HG02840 (cell line): ENCODE data around the gene PUSL1.

ENCODE experiments used
- ATAC-seq: cut with Tn5 transposase; IDR thresholded peaks from one replicate; pipeline ENCODE4 v1.9.1; 2021; ENCODE audit warnings: mild to moderate bottlenecking, moderate library complexity, moderate number of reproducible peaks; ENCODE audit not compliant: unreplicated experiment, low FRiP score

The PUSL1 gene

DNA sequence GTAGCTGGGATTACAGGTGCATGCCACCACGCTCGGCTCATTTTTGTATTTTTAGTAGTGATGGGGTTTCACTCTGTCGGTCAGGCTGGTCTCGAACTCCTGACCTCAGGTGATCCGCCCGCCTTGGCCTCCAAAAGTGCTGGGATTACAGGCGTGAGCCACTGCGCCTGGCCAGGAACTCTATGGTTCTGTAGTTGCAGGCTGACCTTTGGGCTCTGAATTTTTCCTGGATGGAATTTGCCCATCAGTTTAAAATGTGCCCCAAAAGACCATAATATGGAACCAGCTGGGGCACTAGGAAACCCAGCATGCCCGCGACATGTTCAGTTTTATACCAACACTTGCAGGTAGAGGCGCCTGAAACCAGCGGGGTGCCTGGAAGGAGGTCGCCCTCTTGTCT is 29.8 kb upstream of the PUSL1 start:
- no peak for ATAC-seq

DNA sequence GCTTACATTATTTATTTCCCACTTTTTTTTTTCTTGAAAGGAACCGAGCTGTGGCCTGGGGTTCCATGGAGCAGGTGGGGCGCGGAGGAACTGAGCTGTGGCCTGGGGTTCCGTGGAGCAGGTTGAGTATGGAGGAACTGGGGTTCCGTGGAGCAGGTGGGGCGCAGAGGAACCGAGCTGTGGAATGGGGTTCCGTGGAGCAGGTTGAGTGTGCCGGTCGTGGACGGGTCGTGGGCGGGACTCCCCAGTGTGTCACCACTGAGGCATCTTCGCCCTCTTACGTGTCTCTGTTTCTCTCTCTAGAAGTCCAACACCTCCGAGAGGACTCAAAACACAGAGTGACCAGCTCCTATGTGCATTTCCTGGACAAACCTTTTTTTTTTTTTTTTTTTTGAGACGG is 29.4 kb upstream of the PUSL1 start:
- no peak for ATAC-seq

DNA sequence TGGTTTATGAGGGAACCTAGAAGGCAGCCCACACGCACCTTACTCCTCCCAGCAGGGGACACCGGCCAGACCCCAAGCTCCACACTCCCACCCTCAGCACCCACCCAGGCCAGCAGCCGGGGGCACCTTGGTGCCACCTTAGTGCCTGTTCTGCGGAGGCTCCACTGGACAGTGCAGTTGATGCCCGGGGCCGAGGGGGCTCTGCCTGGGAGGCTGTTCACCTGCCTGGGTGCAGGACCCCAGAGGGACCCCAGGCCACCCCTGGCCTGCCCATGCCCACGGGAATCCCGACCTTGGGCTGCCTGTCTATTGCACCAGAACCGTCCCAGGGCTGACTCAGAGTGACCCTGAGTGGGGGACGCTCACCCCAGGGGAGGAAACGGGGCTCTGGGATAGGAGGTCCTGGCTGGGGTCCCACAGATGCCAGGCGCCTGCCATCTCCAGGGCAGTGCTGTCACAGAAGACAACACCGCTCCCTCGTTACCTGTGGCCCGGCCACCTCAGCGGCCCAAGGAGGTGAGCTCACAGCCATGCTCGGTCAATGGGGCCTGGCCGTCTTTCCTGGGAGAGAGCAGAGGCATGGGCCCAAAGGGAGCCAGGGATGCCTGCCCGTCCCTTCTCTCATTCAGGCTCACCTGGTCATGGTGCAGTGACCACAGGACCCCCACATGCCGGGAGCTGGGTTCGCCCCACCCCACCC is 27.5 kb upstream of the PUSL1 start:
- ATAC-seq: no peak

DNA sequence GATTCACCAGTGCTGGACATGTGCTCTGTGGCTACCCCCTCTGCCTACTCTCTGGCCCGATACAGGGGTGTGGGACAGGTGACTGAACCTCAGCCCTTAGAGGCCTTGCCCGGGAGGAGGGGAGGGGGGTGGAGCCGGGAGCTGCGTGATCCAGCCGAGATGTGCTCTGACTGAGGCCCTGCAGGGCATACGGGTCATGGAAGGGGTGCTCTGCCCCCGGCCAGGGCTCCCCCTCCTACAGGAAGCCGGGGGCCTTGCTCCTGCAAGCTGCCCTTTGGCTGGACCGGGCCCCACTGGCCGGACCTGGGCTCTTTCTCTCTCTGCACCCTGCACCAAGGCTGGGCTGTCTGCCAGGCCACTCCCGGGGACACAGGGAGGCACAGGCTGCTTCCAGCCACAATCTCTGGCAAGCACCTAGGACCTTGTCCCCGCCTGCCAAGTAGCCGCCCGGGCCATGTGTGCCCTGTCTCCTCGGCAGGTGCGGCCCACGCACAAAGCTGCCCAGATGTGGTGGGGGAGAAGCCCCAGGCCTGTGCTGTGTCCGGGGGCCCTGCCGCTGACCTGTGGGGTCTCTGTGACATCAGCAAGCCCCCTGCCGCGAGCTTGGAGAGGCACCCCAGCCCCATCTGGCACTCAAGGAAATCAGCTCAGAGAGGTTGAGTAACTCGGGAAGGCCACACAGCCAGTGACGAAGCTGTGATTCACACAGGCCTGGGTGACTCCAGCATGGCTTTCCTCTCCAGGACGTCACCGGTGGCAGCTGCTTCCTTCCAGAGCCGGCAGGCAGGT is 26.7 kb upstream of the PUSL1 start:
- no peak for ATAC-seq

DNA sequence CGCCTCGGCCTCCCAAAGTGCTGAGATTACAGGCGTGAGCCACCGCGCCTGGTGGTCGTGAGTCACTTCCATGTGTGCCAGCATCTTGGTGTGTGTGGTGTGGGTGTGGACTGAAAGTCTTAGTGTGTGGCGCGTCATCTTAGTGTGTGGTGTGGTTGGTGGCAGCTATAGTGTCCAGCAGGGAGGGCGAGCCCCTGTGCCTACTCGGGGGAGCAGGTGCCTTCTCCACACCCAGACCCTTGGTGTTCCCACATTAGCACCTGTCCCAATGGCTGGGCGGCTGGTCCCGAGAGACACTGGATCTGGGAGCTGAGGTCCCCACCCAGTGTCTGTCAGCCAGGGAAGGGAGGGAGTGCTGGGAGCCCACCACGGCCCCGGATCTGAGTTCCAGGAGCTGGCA is 25.4 kb upstream of the PUSL1 start:
- ATAC-seq: no peak

DNA sequence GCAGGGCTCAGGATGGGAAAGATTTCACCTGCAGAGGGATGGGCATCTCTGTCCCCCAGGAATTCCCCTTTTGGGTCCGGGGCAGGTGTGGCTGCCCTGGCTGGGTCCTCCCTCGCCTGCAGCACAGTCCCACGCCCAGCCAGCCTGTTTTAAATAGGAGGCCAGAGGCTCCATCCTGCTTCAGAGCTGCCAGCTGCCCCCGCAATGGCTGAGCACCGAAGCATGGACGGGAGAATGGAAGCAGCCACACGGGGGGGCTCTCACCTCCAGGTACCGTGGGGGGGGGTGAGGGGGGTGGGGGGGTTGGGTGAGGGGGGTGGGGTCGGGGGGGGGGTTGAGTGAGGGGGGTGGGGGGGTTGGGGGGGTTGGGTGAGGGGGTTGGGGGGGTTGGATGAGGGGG is 24.6 kb upstream of the PUSL1 start:
- ATAC-seq: no peak

DNA sequence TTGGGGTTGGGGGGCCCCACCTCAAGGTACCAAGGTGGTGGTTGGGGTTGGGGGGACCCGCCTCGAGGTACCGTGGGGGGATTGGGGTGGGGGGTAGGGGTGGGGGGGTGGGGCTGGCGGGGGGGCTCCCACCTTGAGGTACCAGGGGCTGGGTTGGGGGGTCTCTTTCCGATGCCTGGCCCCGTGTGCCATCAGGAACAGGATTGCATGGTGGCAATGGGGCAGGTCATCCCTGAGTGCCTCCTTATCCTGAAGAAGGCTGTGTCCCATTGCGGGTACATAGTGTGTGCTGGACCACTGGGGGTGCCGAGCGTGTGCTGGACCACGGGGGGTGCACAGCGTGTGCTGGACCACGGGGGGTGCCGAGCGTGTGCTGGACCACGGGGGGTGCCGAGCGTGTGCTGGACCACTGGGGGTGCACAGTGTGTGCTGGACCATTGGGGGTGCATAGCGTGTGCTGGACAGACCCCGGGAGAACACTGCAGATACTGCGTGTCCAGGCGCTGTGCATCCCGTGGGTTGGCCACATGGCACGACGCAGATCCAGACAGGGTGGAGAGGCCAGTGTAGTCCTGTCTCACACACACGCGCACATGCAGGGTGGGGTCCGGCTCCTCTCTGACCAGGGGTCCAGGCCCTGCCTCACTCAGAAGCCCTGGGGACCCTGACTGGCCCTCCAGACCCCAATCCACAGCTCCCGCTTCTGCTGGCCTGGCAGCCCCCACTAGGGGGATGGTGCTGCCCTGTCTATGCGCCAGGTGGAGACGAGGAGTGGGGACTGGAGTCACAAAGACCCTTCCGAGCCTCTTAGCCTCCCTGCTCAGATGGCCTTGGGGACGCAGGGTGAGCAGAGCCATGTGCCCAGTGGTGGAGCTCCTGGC is 23.9 kb upstream of the PUSL1 start:
- no peak for ATAC-seq

DNA sequence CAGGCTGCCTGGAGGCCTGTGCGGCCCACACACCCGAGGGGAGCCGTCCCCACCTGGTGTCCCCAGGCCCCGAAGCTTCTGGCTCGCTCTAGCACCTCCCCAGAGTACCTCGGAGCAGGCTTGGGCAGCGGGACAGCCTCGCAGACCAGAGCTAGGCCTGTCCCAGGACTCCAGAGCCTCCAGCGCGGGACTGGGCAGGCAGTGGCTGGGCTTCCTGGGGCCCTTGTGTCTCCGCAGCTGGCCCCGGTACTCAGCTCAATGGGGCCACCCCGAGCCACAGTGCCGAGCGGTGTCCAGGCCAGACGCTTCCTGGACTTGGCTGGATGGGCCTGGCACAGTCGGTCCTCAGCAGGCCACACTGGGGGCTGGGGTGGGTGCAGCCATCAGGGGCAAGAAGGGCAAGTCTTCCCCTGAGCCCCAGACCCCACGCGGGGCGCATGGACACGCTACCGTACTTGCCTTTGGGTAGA is 23.3 kb upstream of the PUSL1 start:
- no peak for ATAC-seq

DNA sequence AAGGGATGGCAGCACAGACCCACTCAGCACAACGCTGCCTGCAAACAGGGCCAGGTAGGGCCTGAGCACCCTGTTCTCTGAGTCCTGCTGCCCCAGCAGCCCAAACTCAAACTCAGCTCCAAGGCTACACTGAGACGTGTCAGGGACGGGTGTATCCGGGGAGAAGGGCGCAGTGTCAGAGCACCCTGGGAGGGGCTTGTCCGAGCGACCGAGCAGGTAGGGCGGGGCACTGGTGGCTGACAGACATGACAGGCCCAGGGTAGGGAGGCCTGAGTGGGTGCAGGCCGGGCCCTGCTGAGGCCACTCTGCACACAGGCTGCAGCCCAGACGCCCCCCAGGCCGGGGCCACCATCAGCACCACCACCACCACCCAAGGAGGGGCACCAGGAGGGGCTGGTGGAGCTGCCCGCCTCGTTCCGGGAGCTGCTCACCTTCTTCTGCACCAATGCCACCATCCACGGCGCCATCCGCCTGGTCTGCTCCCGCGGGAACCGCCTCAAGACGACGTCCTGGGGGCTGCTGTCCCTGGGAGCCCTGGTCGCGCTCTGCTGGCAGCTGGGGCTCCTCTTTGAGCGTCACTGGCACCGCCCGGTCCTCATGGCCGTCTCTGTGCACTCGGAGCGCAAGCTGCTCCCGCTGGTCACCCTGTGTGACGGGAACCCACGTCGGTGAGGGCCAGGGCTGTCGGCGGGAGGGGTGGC is 22.6 kb upstream of the PUSL1 start:
- no peak for ATAC-seq

DNA sequence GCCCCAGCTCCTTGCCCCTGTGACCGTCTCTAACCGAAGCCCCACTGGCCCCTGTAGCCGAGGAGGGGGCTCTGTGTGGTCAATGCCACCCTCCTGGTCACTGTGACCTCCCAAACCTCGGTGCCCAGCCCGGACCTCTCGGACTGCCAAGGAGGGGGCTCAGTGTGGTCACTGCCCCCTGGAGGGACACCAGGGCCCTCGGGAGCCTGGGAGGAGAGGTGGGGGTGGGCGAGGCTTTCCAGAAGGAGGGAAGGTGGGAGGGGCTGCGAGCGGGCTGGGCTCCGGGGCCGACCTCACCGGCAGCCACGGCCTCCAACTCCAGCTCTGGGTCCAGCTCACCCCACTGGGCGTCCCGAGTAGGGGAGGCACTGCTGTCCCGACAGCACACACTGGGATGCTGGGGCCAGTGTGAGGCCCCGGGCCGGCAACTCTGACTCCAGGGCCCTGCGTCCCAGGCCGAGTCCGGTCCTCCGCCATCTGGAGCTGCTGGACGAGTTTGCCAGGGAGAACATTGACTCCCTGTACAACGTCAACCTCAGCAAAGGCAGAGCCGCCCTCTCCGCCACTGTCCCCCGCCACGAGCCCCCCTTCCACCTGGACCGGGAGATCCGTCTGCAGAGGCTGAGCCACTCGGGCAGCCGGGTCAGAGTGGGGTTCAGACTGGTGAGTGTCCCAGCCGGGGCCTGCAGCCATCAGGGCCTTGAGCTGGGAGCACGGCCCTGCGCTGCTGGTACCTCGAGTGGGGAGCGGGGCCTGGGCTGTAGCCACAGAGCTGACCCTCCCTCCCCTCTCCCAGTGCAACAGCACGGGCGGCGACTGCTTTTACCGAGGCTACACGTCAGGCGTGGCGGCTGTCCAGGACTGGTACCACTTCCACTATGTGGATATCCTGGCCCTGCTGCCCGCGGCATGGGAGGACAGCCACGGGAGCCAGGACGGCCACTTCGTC is 21.8 kb upstream of the PUSL1 start:
- no peak for ATAC-seq

DNA sequence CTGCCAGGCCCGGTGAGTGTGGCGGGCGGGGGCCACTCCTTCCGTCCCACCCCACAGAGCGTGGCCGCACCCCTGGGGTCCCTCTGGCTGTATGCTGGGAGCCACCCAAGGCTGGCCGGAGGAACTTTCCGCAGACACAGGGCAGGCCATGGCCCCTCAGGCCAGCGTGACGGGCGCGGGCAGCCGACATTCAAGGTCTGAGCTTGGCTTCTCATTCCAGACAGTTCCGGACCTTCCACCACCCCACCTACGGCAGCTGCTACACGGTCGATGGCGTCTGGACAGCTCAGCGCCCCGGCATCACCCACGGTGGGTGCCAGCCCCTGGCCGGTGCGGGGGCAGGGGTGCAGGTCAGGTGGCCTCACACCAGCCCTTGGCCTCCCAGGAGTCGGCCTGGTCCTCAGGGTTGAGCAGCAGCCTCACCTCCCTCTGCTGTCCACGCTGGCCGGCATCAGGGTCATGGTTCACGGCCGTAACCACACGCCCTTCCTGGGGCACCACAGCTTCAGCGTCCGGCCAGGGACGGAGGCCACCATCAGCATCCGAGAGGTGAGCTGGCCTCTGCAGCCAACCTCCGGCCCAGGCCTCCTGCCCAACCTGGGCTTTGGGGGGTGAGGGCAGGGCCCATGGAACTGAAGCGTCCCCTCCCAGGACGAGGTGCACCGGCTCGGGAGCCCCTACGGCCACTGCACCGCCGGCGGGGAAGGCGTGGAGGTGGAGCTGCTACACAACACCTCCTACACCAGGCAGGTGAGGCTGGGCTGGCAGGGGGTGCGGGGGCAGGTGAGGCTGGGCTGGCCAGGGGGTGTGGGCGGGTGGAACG is 20.9 kb upstream of the PUSL1 start:
- ATAC-seq: no peak

DNA sequence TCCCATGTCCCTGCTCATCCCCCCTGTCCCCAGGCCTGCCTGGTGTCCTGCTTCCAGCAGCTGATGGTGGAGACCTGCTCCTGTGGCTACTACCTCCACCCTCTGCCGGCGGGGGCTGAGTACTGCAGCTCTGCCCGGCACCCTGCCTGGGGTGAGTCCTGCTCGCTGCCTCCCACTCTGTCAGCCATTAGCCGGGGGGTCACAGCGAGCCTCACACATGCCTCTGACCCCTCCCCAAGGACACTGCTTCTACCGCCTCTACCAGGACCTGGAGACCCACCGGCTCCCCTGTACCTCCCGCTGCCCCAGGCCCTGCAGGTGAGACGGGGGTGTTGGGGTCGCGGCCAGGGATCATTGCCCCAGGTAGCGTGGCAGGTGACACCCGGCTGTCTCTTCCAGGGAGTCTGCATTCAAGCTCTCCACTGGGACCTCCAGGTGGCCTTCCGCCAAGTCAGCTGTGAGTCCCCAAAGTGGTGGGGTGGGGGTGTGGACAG is 18.1 kb upstream of the PUSL1 start:
- no peak for ATAC-seq

DNA sequence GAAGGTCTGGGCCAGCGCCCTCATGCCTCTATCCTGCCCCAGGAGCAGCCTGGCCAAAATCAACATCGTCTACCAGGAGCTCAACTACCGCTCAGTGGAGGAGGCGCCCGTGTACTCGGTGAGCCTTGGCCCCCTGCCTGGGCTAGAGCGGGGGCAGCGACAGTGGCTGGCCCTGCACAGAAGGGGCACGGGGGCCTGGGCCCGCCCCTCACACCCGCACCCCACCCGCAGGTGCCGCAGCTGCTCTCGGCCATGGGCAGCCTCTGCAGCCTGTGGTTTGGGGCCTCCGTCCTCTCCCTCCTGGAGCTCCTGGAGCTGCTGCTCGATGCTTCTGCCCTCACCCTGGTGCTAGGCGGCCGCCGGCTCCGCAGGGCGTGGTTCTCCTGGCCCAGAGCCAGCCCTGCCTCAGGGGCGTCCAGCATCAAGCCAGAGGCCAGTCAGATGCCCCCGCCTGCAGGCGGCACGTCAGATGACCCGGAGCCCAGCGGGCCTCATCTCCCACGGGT is 17.3 kb upstream of the PUSL1 start:
- ATAC-seq: no peak

DNA sequence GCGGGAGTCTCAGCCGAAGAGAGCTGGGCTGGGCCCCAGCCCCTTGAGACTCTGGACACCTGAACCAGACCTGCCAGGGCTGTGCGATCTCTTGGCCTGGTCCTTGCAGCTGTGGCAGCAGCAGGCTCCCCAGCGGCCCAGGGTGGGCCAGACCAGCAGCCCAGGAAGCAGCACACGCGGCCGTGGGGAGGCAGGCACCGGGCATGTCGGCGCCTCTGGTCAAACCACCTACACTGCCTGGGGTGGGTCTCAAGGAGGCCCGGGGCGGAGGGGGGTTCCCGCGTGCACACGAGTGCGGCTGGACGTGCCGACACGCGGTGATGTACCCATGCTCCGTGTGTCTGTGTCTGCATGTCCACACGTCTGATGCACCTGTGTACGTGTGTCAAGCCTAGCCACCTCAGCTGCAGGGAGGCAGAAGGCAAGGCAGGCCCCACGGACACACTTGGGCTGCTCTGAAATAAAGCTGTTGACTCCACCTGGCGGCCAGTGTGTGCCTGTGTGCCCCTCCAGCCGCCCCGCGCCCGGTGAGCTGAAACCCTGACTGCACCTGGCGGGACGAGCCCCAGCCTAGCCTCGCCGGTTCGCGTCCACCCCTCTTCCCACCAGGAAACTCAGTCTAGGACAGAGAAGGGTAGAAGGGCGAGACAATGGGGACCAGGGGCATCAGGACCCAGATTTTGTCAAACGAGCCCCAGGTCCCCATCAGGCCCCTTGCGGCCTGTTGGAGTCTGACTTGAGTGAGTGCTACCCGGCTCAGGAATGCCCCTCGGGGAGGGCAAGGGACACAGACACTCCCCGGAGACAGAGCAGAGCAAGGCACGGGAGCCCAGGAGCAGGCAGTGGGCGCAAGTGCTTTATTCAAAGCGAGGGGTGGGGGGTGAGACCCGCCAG is 16.6 kb upstream of the PUSL1 start:
- ATAC-seq: no peak

DNA sequence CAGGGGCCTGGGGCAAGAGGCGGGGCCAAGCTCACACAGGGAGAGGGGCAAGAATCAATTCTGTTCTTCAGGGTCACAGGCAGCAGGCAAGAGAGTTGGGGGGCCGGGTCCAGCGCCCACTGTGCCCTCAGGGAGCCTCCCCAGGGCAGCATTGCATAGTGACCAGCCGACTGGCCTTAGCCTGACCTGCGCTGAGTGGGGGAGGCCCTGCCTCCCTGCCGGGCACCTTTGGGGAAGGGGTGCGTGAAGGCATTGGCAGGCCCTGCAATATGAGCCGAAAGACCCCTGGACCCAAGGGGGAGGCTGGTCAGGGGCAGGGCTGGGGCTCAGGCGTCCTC is 16.0 kb upstream of the PUSL1 start:
- no peak for ATAC-seq

DNA sequence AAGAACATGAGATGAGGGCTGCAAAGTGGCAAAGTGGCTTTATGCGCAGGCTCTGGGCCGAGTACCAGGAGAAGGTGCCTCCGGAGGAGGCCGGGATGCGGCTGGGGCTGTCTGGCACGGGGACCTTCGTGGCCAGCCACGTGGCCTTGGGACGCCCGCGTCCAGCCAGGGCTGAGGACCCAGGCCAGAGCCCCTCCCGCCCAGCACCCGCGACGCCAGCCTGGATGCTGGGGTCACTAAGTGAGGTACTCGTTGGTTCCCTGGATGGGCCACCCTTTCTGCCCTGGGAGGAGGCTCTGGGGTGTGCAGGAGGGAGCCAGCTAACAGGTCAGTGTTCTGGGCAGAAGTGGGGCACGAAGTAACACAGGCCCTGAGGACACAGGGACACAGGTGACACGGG is 15.5 kb upstream of the PUSL1 start:
- no peak for ATAC-seq
